Stimulated activated CD4-positive, alpha-beta T cell treated with anti-CD3 and anti-CD28 coated beads, Interleukin-1b, Interleukin-23, amount 100 ng/mL, for 48 hours (primary cell): ENCODE measurements around the gene TMEM259.
A peak's percentile ranks its signal among the peaks of the same experiment; 100 is the strongest.
"Not testable (repeated sequence)": the region's sequence is repeated elsewhere in the genome, so short reads cannot be mapped to it uniquely, and the experiment has no call there.

Experiments
- DNase-seq: peaks from one replicate; pipeline ENCODE4 v3.0.0-alpha.2; 2020

Gene TMEM259

DNA sequence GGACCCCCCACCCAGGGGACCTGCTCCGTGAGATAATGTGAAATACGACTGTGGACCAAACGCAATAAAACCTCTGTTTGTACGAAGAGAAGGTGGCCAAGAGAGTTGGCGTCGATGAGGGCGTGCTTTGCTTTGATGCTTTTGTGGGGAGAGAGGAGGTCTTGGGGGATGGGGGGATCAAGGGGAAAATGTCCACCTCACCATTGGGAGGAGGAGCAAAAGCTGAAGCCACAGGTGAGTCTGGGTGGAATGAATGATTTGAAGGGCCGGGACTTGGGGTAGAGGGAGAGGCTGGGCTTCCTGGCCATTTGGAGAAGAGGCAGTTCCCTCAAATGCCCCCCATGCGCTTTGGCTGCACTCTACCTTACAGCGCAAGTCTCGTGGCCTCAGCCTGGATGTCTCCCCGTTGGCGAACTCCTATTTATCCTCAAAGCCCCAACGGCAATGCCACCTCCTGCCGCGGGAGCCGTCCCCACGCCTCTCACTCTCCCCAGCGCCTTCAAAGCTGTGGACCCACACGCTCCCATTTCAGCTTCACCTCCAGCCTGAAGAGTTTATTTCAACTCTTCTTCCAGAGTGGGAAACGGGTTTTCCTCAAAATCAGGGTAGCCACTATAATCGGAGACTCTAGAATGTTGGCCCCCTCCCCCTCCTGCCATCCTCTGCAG, 18.2 kb upstream of the TMEM259 start:
- DNase-seq = no peak

DNA sequence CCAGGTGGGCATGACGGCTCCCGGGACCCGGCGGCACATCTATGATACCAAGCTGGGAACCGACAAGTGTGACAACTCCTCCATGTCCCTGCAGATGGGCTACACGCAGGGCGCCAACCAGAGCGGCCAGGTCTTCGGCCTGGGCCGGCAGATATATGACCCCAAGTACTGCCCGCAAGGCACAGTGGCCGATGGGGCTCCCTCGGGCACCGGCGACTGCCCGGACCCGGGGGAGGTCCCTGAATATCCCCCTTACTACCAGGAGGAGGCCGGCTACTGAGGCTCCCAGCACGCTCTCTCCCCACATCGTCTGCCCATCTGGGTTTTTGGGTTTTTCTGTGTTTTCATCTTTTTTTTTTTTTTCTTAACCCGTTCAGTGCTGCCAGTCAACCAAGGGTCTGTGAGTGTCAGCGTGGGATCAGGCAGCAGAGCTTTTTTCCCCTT, 16.7 kb upstream of the TMEM259 start:
- no peak for DNase-seq

- DNase-seq = no peak
These were observed 15.2 kb upstream of the TMEM259 start for GRCh38 chr19:1035998-1036621.

- no peak for DNase-seq
These were observed 11.4 kb upstream of the TMEM259 start for GRCh38 chr19:1032264-1032867.

- DNase-seq = peak; percentile 49
These were observed 7.4 kb upstream of the TMEM259 start for GRCh38 chr19:1028062-1028926.

DNA sequence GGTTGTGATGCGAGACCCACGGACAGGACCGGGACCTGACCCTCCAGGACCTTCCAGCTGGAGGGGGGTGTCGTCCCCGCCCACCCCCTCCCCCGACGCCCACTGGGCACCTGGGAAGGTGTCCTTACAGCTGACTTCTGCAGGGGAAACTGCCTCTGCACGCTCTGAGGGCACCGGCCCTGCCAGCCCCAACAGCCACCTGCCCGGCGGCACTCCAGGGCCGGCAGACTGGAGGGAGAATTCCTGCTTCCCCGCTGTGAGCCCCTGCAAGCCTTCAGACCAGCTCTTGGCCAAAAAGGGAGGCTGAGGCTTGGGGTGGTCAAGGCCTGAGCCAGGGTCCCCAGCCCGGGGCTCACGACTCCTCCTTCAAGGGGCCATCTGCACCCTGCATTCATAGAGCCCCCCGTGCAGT, 6.7 kb upstream of the TMEM259 start:
- no peak for DNase-seq

- DNase-seq = peak; percentile 28
These were observed 6.1 kb upstream of the TMEM259 start for GRCh38 chr19:1026783-1027649.

DNA sequence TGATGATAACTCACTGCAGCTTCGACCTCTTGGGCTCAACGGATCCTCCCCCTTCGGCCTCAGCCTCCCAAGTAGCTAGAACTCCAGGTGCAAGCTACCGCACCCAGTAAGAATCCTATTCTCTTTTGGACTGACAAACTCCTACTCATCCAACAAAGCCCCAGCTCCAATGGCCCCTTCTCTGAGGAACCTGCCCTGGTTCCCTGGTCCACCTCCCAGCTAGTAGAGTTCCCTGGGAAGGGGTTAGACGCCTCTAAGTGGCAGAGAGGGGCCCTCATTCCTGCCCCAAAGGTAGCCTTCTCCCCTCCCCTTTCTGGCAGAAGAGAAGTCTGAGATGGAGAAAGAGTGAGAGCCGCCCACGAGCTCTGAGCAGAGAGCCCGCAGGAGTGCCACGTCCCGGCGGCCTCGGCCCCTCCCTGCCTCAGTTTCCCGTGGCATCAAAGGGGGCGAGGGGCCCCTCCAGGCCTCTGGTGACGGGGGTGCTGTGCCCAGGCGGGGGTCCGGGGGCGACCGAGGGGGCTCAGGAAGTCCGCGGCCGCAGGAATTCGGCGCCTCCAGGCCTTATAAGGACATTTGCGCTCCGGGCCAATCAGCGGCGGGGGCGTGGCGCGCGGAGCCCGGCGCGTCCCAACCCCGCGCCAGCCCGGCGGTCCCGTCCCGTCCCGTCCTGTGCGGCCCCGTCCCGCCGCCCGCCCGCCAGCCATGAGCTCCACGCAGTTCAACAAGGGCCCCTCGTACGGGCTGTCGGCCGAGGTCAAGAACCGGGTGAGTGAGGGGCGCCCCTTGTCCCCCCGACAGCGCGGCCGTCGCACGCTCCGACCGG, 5.2 kb upstream of the TMEM259 start, which contains the start of gene CNN2:
Gene CNN2 (plus strand): TSS at position 649 of the 823 bp plus-strand sequence. CDS start 54 bp downstream, at position 703.
- DNase-seq = peak; percentile 53

DNA sequence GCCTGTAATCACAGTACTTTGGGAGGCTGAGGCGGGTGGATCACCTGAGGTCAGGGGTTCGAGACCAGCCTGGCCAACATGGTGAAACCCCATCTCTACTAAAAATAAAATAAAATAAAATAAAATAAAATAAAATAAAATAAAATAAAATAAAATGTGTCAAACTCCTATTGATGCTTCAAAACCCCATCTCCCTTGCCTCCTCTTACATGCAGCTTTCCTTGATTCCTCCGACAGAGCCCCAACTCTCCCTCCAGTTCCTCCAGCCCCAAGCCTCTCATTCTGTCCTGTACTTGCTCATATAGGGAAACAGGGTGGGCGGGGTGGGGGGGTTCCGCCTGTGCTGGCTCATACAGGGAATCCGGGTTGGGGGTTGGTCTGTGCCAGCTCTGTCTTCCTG, 4.2 kb upstream of the TMEM259 start:
- not testable (repeated sequence) for DNase-seq

DNA sequence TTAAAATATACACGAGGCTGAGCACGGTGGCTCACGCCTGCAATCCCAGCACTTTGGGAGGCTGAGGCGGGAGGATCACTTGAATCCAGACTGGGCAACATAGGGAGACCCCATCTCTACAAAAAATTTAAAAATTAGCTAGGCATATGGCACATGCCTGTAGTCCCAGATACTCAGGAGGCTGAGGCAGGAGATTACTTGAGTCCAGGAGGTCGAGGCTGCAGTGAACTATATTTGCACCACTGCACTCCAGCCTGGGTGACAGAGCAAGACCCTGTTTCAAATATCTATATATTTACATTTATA, 2.9 kb upstream of the TMEM259 start:
- DNase-seq = not testable (repeated sequence)

- DNase-seq = no peak
These were observed 699 bp downstream of the TMEM259 start for GRCh38 chr19:1019980-1020867.

GRCh38 chr19:1019616-1019961, 1.3 kb downstream of the TMEM259 start:
- no peak for DNase-seq

GRCh38 chr19:1018932-1019615, 1.8 kb downstream of the TMEM259 start:
- DNase-seq = no peak

DNA sequence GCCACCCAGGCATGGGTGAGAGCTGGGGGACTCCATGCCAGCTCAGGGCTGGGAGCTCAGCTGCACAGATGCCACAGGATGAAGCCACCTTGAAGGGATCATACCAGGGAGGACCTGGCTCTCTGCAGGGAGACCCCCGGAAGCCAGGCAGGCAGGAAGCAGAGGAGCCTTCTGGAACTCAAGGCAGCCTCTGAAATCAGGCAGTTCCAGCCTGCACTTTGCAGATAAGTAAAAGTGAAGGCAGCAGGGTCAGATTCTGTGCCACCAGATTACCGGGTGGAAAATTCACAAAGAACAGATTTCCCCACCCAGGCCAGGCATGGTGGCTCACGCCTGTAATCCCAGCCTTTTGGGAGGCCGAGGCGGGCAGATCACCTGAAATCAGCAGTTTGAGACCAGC, 2.5 kb downstream of the TMEM259 start:
- no peak for DNase-seq

- no peak for DNase-seq
These were observed 3.0 kb downstream of the TMEM259 start for GRCh38 chr19:1017906-1018305.

GRCh38 chr19:1017115-1017905, 3.6 kb downstream of the TMEM259 start:
- DNase-seq = no peak

DNA sequence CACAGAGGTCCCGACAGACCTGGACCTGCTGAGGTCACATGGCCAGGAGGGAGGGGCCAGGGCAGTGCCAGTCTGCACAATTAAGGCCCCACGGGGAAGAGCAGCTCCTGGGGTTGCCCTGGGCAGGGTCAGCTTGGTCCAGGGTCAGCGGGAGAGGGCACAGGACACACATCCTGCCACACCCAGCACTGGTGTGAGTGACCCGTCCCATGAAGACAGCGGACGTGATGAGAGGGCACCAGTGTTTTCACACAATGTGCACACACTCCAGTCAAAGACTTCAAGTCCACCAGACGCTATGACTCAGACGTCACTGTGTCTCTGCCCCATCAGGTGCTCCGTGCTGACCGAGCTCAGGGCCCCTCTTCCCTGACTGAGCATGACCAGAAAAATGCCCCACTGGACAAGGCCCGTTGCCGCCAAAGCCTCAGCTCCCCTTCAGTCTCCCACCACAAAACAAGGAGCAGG, 4.2 kb downstream of the TMEM259 start:
- DNase-seq = no peak

- DNase-seq = no peak
These were observed 4.9 kb downstream of the TMEM259 start for GRCh38 chr19:1015782-1016646.
